H1 (cell line): ENCODE data around the gene ITGA6. TPM values are rescaled to one million over a fixed set of nuclear protein-coding genes. Genes with fewer than 3 reads are reported as not detected.

Experiments
- CTCF ChIA-PET: fragments of 300-600 bp; sonication (Branson Sonifier 250); formaldehyde crosslinking; loops from one replicate; lab custom pipeline; 2021; ENCODE audit not compliant: partially characterized antibody; lab: Charles Lee
- POLR2A ChIA-PET: fragments of 300-600 bp; sonication (Branson Sonifier 250); formaldehyde crosslinking; loops from one replicate; lab custom pipeline; 2021; ENCODE audit warnings: inconsistent platforms; ENCODE audit not compliant: partially characterized antibody; lab: Charles Lee
- DNase-seq, 2 experiments: peaks; one replicate each; pipeline versions ENCODE4 v3.0.0 to v3.0.0-alpha.2; 2010 to 2022; ENCODE audit warnings: low spot score in 2 of 2, low read depth in 1 of 2, mixed read lengths in 1 of 2
- FAIRE-seq: peaks from 2 replicates; lab custom pipeline; 2011; peaks lifted over from hg19 to GRCh38; lab: Jason Lieb, UNC
- H2AFZ ChIP-seq: 2 replicates; pipeline ENCODE4 v1.8.1; 2012; ENCODE audit warnings: low read length, inconsistent platforms
- H2AK5ac ChIP-seq: 2 replicates; pipeline ENCODE4 v1.6.1; 2013; ENCODE audit warnings: low read depth, low read length
- H2BK120ac ChIP-seq: replicated peaks from 2 replicates; pipeline ENCODE3; 2013; ENCODE audit warnings: low read depth, low read length, inconsistent platforms
- H2BK12ac ChIP-seq: 2 replicates; pipeline ENCODE4 v1.6.1; 2013; ENCODE audit warnings: low read depth, low read length
- H2BK15ac ChIP-seq: 2 replicates; pipeline ENCODE4 v1.6.1; 2013; ENCODE audit warnings: low read length
- H2BK20ac ChIP-seq: 2 replicates; pipeline ENCODE4 v1.6.1; 2013; ENCODE audit warnings: low read length
- H2BK5ac ChIP-seq: 2 replicates; pipeline ENCODE4 v1.6.1; 2013; ENCODE audit warnings: low read depth, low read length
- H3K14ac ChIP-seq: 2 replicates; pipeline ENCODE4 v1.6.1; 2013; ENCODE audit warnings: inconsistent platforms; ENCODE audit not compliant: insufficient read length
- H3K18ac ChIP-seq: 2 replicates; pipeline ENCODE4 v1.6.1; 2013; ENCODE audit warnings: low read length; ENCODE audit errors: extremely low read depth
- H3K23ac ChIP-seq: 2 replicates; pipeline ENCODE4 v1.6.1; 2013; ENCODE audit warnings: inconsistent platforms; ENCODE audit not compliant: insufficient read length
- H3K23me2 ChIP-seq: 2 replicates; pipeline ENCODE4 v1.6.1; 2013; ENCODE audit warnings: low read depth, low read length
- H3K27ac ChIP-seq: 2 replicates; pipeline ENCODE4 v1.6.1; 2011; ENCODE audit warnings: low read depth, low read length, inconsistent platforms
- H3K27me3 ChIP-seq, 4 experiments: replicated peaks in 1 of 4; 1 replicate in 1 of 4; 2 replicates in 3 of 4; pipeline versions ENCODE4 v1.6.1 to v1.8.1; 2011 to 2013; ENCODE audit warnings: low read length in 3 of 4, mild to moderate bottlenecking in 3 of 4, inconsistent platforms in 2 of 4, mixed read lengths in 2 of 4, moderate library complexity in 1 of 4; ENCODE audit not compliant: control insufficient read depth in 3 of 4, insufficient read depth in 3 of 4; ENCODE audit errors: extremely low read depth in 1 of 4
- H3K36me3 ChIP-seq, 4 experiments: 2 replicates each; pipeline versions ENCODE4 v1.6.1 to v1.8.1; 2011 to 2013; ENCODE audit warnings: mild to moderate bottlenecking in 4 of 4, low read length in 3 of 4, moderate library complexity in 2 of 4, control low read depth in 1 of 4, inconsistent platforms in 1 of 4; ENCODE audit not compliant: insufficient read depth in 4 of 4, control insufficient read depth in 2 of 4
- H3K4ac ChIP-seq: replicated peaks from 2 replicates; pipeline ENCODE3; 2013; ENCODE audit warnings: low read length, low read depth, mixed read lengths, inconsistent platforms; ENCODE audit not compliant: insufficient read length
- H3K4me1 ChIP-seq, 4 experiments: replicated peaks in 1 of 4; 1 replicate in 1 of 4; 2 replicates in 3 of 4; pipeline versions ENCODE4 v1.6.1 to v1.8.1; 2011 to 2013; ENCODE audit warnings: low read length in 3 of 4, inconsistent platforms in 2 of 4, mixed read lengths in 1 of 4; ENCODE audit not compliant: insufficient read depth in 4 of 4, control insufficient read depth in 3 of 4
- H3K4me2 ChIP-seq, 2 experiments: 2 replicates each; pipeline versions ENCODE4 v1.6.1 to v1.8.1; 2011 to 2013; ENCODE audit warnings: low read depth in 2 of 2, low read length in 2 of 2, control low read depth in 1 of 2, inconsistent platforms in 1 of 2, mild to moderate bottlenecking in 1 of 2; ENCODE audit not compliant: insufficient read depth in 1 of 2
- H3K4me3 ChIP-seq, 4 experiments: fragments of 200-600, 300-600 bp in 1 of 4; sonication (generic), shearing (Covaris generic), sonication (Bioruptor Twin) in 1 of 4; 2 replicates each; pipeline versions ENCODE4 v1.5.1 to v1.8.1; 2011 to 2016; ENCODE audit warnings: low read length in 4 of 4, low read depth in 3 of 4, control low read depth in 2 of 4, inconsistent platforms in 2 of 4, mild to moderate bottlenecking in 2 of 4, mixed read lengths in 1 of 4, moderate library complexity in 1 of 4; ENCODE audit not compliant: insufficient read depth in 2 of 4; ENCODE audit errors: extremely low read depth in 1 of 4
- H3K56ac ChIP-seq: replicated peaks from 2 replicates; pipeline ENCODE3; 2013; ENCODE audit warnings: low read depth, mild to moderate bottlenecking, mixed read lengths, low read length, inconsistent platforms; ENCODE audit not compliant: insufficient read length
- H3K79me1 ChIP-seq: 2 replicates; pipeline ENCODE4 v1.6.1; 2013; ENCODE audit warnings: low read depth, low read length, control low read depth
- H3K79me2 ChIP-seq, 2 experiments: 2 replicates each; pipeline versions ENCODE4 v1.6.1 to v1.8.1; 2012 to 2013; ENCODE audit warnings: low read length in 2 of 2, mild to moderate bottlenecking in 2 of 2, inconsistent platforms in 1 of 2; ENCODE audit not compliant: insufficient read depth in 2 of 2, control insufficient read depth in 1 of 2
- H3K9ac ChIP-seq, 4 experiments: replicated peaks in 1 of 4; 1 replicate in 1 of 4; 2 replicates in 3 of 4; pipeline versions ENCODE4 v1.6.1 to v1.8.1; 2011 to 2013; ENCODE audit warnings: low read depth in 3 of 4, low read length in 3 of 4, control low read depth in 2 of 4, mild to moderate bottlenecking in 2 of 4, moderate library complexity in 2 of 4, inconsistent platforms in 1 of 4; ENCODE audit errors: extremely low read depth in 1 of 4
- H3K9me3 ChIP-seq, 2 experiments: 2 replicates each; pipeline versions ENCODE4 v1.6.1 to v1.8.1; 2012 to 2013; ENCODE audit warnings: mild to moderate bottlenecking in 2 of 2, moderate library complexity in 2 of 2, control low read depth in 1 of 2, inconsistent platforms in 1 of 2, low read depth in 1 of 2, low read length in 1 of 2, mixed read lengths in 1 of 2; ENCODE audit not compliant: insufficient read depth in 2 of 2
- H4K20me1 ChIP-seq, 2 experiments: replicated peaks in 1 of 2; 2 replicates each; pipeline versions ENCODE3 to v1.8.1; 2011 to 2013; ENCODE audit warnings: inconsistent platforms in 2 of 2, low read length in 2 of 2, mild to moderate bottlenecking in 1 of 2; ENCODE audit not compliant: insufficient read depth in 2 of 2, control insufficient read depth in 1 of 2
- H4K5ac ChIP-seq: 2 replicates; pipeline ENCODE4 v1.6.1; 2013; ENCODE audit warnings: low read length, low read depth, mixed read lengths, inconsistent platforms; ENCODE audit not compliant: insufficient read length
- H4K8ac ChIP-seq: 2 replicates; pipeline ENCODE4 v1.8.0; 2013; ENCODE audit warnings: mild to moderate bottlenecking, moderate library complexity, low read length, inconsistent platforms; ENCODE audit not compliant: insufficient read depth; ENCODE audit errors: extremely low read depth
- H4K91ac ChIP-seq: replicated peaks from 2 replicates; pipeline ENCODE3; 2013; ENCODE audit warnings: low read length, mixed read lengths, inconsistent platforms; ENCODE audit not compliant: insufficient read length
- EZH2 ChIP-seq: fragments of 200-600 bp; sonication (generic); IDR thresholded peaks from 2 replicates; pipeline ENCODE4 v1.7.1; 2012; ENCODE audit warnings: low read depth, mild to moderate bottlenecking, moderate library complexity, low read length, inconsistent platforms; ENCODE audit not compliant: severe bottlenecking
- KDM1A ChIP-seq: fragments of 200-600, 300-600 bp; sonication (generic); IDR thresholded peaks from 2 replicates; pipeline ENCODE4 v1.7.1; 2016; ENCODE audit warnings: mild to moderate bottlenecking, low read length, borderline replicate concordance
- KDM4A ChIP-seq: IDR thresholded peaks from one replicate; pipeline ENCODE4 v1.7.1; 2012; ENCODE audit warnings: low read depth, mild to moderate bottlenecking, moderate library complexity, low read length, inconsistent platforms; ENCODE audit not compliant: severe bottlenecking
- KDM5A ChIP-seq: fragments of 200-600 bp; IDR thresholded peaks from 2 replicates; pipeline ENCODE4 v1.7.1; 2012; ENCODE audit warnings: mild to moderate bottlenecking, low read length, inconsistent platforms, mixed read lengths
- NANOG ChIP-seq: IDR thresholded peaks from 2 replicates; pipeline ENCODE4 v1.6.1; 2011; ENCODE audit warnings: low read length, low read depth, mild to moderate bottlenecking, inconsistent platforms; ENCODE audit not compliant: insufficient read depth, poor library complexity, severe bottlenecking
- RXRA ChIP-seq: IDR thresholded peaks from 2 replicates; pipeline ENCODE4 v1.6.1; 2011; ENCODE audit warnings: low read depth, mild to moderate bottlenecking, low read length, moderate library complexity; ENCODE audit not compliant: insufficient read depth
- SIRT6 ChIP-seq: IDR thresholded peaks from one replicate; pipeline ENCODE4 v1.7.1; 2012; ENCODE audit warnings: low read length, inconsistent platforms
- SIX5 ChIP-seq: IDR thresholded peaks from 2 replicates; pipeline ENCODE4 v1.6.1; 2011; ENCODE audit warnings: mild to moderate bottlenecking, low read depth, low read length
- SP2 ChIP-seq: IDR thresholded peaks from 2 replicates; pipeline ENCODE4 v1.6.1; 2012; ENCODE audit warnings: mild to moderate bottlenecking, low read length, inconsistent platforms
- TBP ChIP-seq: IDR thresholded peaks from 2 replicates; pipeline ENCODE4 v1.6.1; 2011; ENCODE audit warnings: low read depth, low read length, improper control_type of control experiment
- WGBS, 2 experiments: shearing (Covaris generic) in 1 of 2; methylation state at CpG; one replicate each; pipeline versions ENCODE4 v1.1.6 to v1.1.7; 2013 to 2015; ENCODE audit warnings: low lambda C conversion rate in 2 of 2, mixed read lengths in 2 of 2, inconsistent platforms in 1 of 2, low coverage in 1 of 2, missing lambda C conversion rate in 1 of 2; ENCODE audit not compliant: insufficient replicate concordance in 2 of 2, insufficient coverage in 1 of 2, insufficient read length in 1 of 2; ENCODE audit errors: extremely low coverage in 1 of 2, missing lambda C conversion rate in 1 of 2; 5-methylcytosine and 5-hydroxymethylcytosine counted together
- polyA plus RNA-seq, 7 experiments: library from polyadenylated mRNA; depleted of rRNA in 3 of 7; stranded (reverse) in 5 of 7; unstranded in 2 of 7; fragments of >200 nt in 5 of 7; fragments of 200-250 nt in 2 of 7; gene quantifications; 1 replicate in 5 of 7; 2 replicates in 1 of 7; 4 replicates in 1 of 7; pipeline versions ENCODE4 v1.2.1 to v1.2.3, GENCODE V29; 2011 to 2013; ENCODE audit warnings: missing spikeins in 2 of 7, mixed read lengths in 2 of 7
- total RNA-seq: library from RNA; stranded (reverse); fragmentation: NEBNext Ultra II Directional; extraction: Animal tissue kit (Norgen Biotek cat#: 25700); gene quantifications from 2 replicates; pipeline ENCODE4 v1.2.1, GENCODE V29; 2021
- TF ChIP-seq, protein P1 (sequence below): IDR thresholded peaks from 2 replicates; pipeline ENCODE4 v1.6.1; 2012; ENCODE audit warnings: inconsistent platforms

The ITGA6 gene
- total and polyA plus RNA-seq, 2 of the 8 experiments (the other 6 are each of a cell fraction or from before 2014, with no cell fraction given) = 26.9 to 118 TPM

GRCh38 chr2:172380436-172381274, 46.7 kb upstream of the ITGA6 start:
- Histone ChIP-seq H2BK20ac (peak overlapping the region; percentile 98), H2AFZ (no peak overlapping the region), H3K27me3 (no peaks in the 10 kb centered on the region; a peak in 3 of 7 replicates), H3K27ac (peak overlapping the region; percentile 97), H3K56ac (peak overlapping the region; percentile 2), H2BK120ac (peak overlapping the region; percentile 93), H2BK12ac (peak overlapping the region; percentile 100), H3K4me2 (peak overlapping the region; percentile 73 to 75), H3K4ac (peak overlapping the region; percentile 1), H4K5ac (peak overlapping the region; percentile 65), H3K23ac (no peak overlapping the region), H3K79me2 (no peaks in the 10 kb centered on the region), H3K9me3 (peaks cover 0 to 6% of the 10 kb centered on the region in 2 experiments; a peak in 3 of 4 replicates), H3K9ac (peak overlapping the region in 3 of 4 experiments; percentile 31 to 73 (median 70); a peak in 5 of 7 replicates), H4K91ac (peak overlapping the region; percentile 92), H3K18ac (peak overlapping the region; percentile 84), H3K4me1 (peaks cover 15 to 24% (median 19%) of the 10 kb centered on the region in 4 experiments), H3K23me2 (no peaks in the 10 kb centered on the region), H2BK15ac (no peak overlapping the region), H4K8ac (no peak overlapping the region), H2AK5ac (0 out of 2 replicates have a peak overlapping the region, but pooled peaks have one; percentile 76), H2BK5ac (peak overlapping the region; percentile 100), H3K79me1 (no peaks in the 10 kb centered on the region), H3K36me3 (no peaks in the 10 kb centered on the region), H3K4me3 (peak overlapping the region in 3 of 4 experiments; percentile 18 to 46 (median 27); a peak in 5 of 8 replicates), H3K14ac (no peak overlapping the region), H4K20me1 (no peaks in the 10 kb centered on the region)
- FAIRE-seq (peak; percentile 95), DNase-seq (peak; percentile 72 to 88)
- CTCF ChIA-PET = interaction anchor here (0.6 to 5.2 kb wide), 15 partner anchors 15 to 208 kb away, joined by 3 to 31 read pairs (median 3); partner anchors contain the start of gene ITGA6
- POLR2A ChIA-PET = interaction anchor here (0.6 to 3.1 kb wide), 25 partner anchors 10 to 186 kb away, joined by 3 to 24 read pairs (median 3); partner anchors contain the start of gene ITGA6
- 3% methylated on average over 8 of the region's 8 CpGs; no CpG with 5 or more reads in 1 of the 2 experiments for WGBS, 2 experiments
- TF ChIP-seq RXRA (0 out of 2 replicates have a peak, but pooled peaks have one; percentile 12), SIX5 (no peak), TBP (peak; percentile 29; the same call in 1 of the 2 replicates), KDM1A (no peak), KDM5A (no peak), SP2 (no peak), KDM4A (no peak), SIRT6 (no peak), NANOG (peak; percentile 90), EZH2 (peak; percentile 6)
- TF ChIP-seq, protein P1, sequence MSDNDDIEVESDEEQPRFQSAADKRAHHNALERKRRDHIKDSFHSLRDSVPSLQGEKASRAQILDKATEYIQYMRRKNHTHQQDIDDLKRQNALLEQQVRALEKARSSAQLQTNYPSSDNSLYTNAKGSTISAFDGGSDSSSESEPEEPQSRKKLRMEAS = peak; percentile 69; the same call in 1 of the 2 replicates
